Fibroblast of villous mesenchyme (primary cell): ENCODE measurements around the gene IMMP1L. TPM values are rescaled to one million over a fixed set of nuclear protein-coding genes. Genes with fewer than 3 reads are reported as not detected.

Experiments
- DNase-seq: peaks from one replicate; pipeline ENCODE4 v3.0.0-alpha.2; 2010; ENCODE audit warnings: low read depth
- H3K4me3 ChIP-seq: 2 replicates; pipeline ENCODE4 v1.5.1; 2011; ENCODE audit warnings: low read depth, mild to moderate bottlenecking, low read length
- CTCF ChIP-seq: IDR thresholded peaks from 2 replicates; pipeline ENCODE4 v1.5.1; 2012; ENCODE audit warnings: low read depth, mild to moderate bottlenecking, low read length; ENCODE audit not compliant: insufficient read depth
- total RNA-seq: library from RNA; depleted of rRNA; stranded (reverse); fragments of >200 nt; gene quantifications from 2 replicates; pipeline ENCODE4 v1.2.3, GENCODE V29; 2012

Gene IMMP1L
- total RNA-seq, 1 donor = 9.1 TPM

- TF ChIP-seq CTCF = no peak
- DNase-seq = peak; percentile 58
- no peak overlapping the region for H3K4me3 ChIP-seq
Measured at GRCh38 chr11:31387379-31387778, 122.0 kb downstream of the IMMP1L start.

- no peak overlapping the region for H3K4me3 ChIP-seq
- no peak for TF ChIP-seq CTCF
- DNase-seq = no peak
Measured at GRCh38 chr11:31383116-31383515, 126.3 kb downstream of the IMMP1L start.

Other genes starting within 250 kb of the IMMP1L start
- gene DCDC1, start 139.9 kb downstream of the IMMP1L start, total RNA-seq = under 0.01 and 0.43 TPM in 2 replicates
- gene DNAJC24, start 139.8 kb downstream of the IMMP1L start, total RNA-seq = 17.4 and 25.0 TPM in 2 replicates
- gene ELP4, start 145 bp upstream of the IMMP1L start, total RNA-seq = 17.4 and 19.0 TPM in 2 replicates